Nephron progenitor cell (in vitro differentiated cells): ENCODE measurements around the gene GXYLT2.

Experiments used
- DNase-seq: peaks from one replicate; pipeline ENCODE4 v3.0.0; 2021
- H3K27ac Mint-ChIP-seq: 2 replicates; pipeline ENCODE4 v1.8.0; 2021; ENCODE audit warnings: mild to moderate bottlenecking, moderate library complexity, mixed read lengths
- H3K27me3 Mint-ChIP-seq: 2 replicates; pipeline ENCODE4 v1.8.0; 2021; ENCODE audit warnings: mild to moderate bottlenecking, low read depth, mixed read lengths; ENCODE audit not compliant: poor library complexity
- H3K36me3 Mint-ChIP-seq: 2 replicates; pipeline ENCODE4 v1.8.0; 2021; ENCODE audit warnings: low read depth, mixed read lengths
- H3K4me1 Mint-ChIP-seq: 2 replicates; pipeline ENCODE4 v1.8.0; 2021; ENCODE audit warnings: mixed read lengths
- H3K4me3 Mint-ChIP-seq: 2 replicates; pipeline ENCODE4 v1.8.0; 2021; ENCODE audit warnings: mild to moderate bottlenecking, moderate library complexity, mixed read lengths
- H3K9me3 Mint-ChIP-seq: 2 replicates; pipeline ENCODE4 v1.8.0; 2021; ENCODE audit warnings: mild to moderate bottlenecking, moderate library complexity, mixed read lengths
- CTCF ChIP-seq: fragments of 200-600 bp; sonication (generic); IDR thresholded peaks from 2 replicates; pipeline ENCODE4 v1.5.0; 2021; ENCODE audit warnings: antibody characterized with exemption

GXYLT2 gene

GRCh38 chr3:72896996-72897757 is 9.3 kb downstream of the GXYLT2 start:
- peaks cover 4% of the 10 kb centered on the region for H3K27me3 Mint-ChIP-seq
- peaks cover 3% of the 10 kb centered on the region for H3K9me3 Mint-ChIP-seq
- H3K4me3 Mint-ChIP-seq = no peak overlapping the region
- H3K27ac Mint-ChIP-seq = no peak overlapping the region
- H3K4me1 Mint-ChIP-seq = peaks cover 50% of the 10 kb centered on the region
- no peak for TF ChIP-seq CTCF
- peaks cover 10% of the 10 kb centered on the region for H3K36me3 Mint-ChIP-seq
- no peak for DNase-seq

GRCh38 chr3:72897758-72898007 is 9.8 kb downstream of the GXYLT2 start:
- Mint-ChIP-seq H3K27me3 (peaks cover 4% of the 10 kb centered on the region), H3K9me3 (peaks cover 3% of the 10 kb centered on the region), H3K36me3 (peaks cover 9% of the 10 kb centered on the region), H3K27ac (no peak overlapping the region), H3K4me3 (no peak overlapping the region), H3K4me1 (peaks cover 45% of the 10 kb centered on the region)
- TF ChIP-seq CTCF = no peak
- DNase-seq = no peak

- peaks cover 50% of the 10 kb centered on the region for H3K4me1 Mint-ChIP-seq
- no peak overlapping the region for H3K27ac Mint-ChIP-seq
- peaks cover 5% of the 10 kb centered on the region for H3K36me3 Mint-ChIP-seq
- peaks cover 4% of the 10 kb centered on the region for H3K27me3 Mint-ChIP-seq
- DNase-seq = no peak
- no peak overlapping the region for H3K4me3 Mint-ChIP-seq
- no peak for TF ChIP-seq CTCF
- H3K9me3 Mint-ChIP-seq = peaks cover 3% of the 10 kb centered on the region
Measured at GRCh38 chr3:72899349-72899765, 11.5 kb downstream of the GXYLT2 start.

GRCh38 chr3:72900048-72900447 is 12.2 kb downstream of the GXYLT2 start:
- no peak for TF ChIP-seq CTCF
- H3K27me3 Mint-ChIP-seq = peaks cover 4% of the 10 kb centered on the region
- no peak for DNase-seq
- peaks cover 51% of the 10 kb centered on the region for H3K4me1 Mint-ChIP-seq
- peaks cover 5% of the 10 kb centered on the region for H3K36me3 Mint-ChIP-seq
- peaks cover 3% of the 10 kb centered on the region for H3K9me3 Mint-ChIP-seq
- no peak overlapping the region for H3K4me3 Mint-ChIP-seq
- H3K27ac Mint-ChIP-seq = no peak overlapping the region

GRCh38 chr3:72901840-72902239 is 14.0 kb downstream of the GXYLT2 start:
- Mint-ChIP-seq H3K4me1 (peaks cover 63% of the 10 kb centered on the region), H3K36me3 (peaks cover 5% of the 10 kb centered on the region), H3K4me3 (no peak overlapping the region), H3K27ac (no peak overlapping the region), H3K9me3 (peaks cover 3% of the 10 kb centered on the region), H3K27me3 (peaks cover 4% of the 10 kb centered on the region)
- no peak for DNase-seq
- TF ChIP-seq CTCF = no peak

GRCh38 chr3:72903004-72903403 is 15.2 kb downstream of the GXYLT2 start:
- Mint-ChIP-seq H3K36me3 (peaks cover 5% of the 10 kb centered on the region), H3K9me3 (peaks cover 3% of the 10 kb centered on the region), H3K4me1 (peaks cover 68% of the 10 kb centered on the region), H3K4me3 (no peak overlapping the region), H3K27ac (no peak overlapping the region), H3K27me3 (peaks cover 4% of the 10 kb centered on the region)
- DNase-seq = no peak
- no peak for TF ChIP-seq CTCF
